ENCODE data around the gene CEP350. TPM values are rescaled to one million over a fixed set of nuclear protein-coding genes. Genes with fewer than 3 reads are reported as not detected.
A peak's percentile ranks its signal among the peaks of the same experiment; 100 is the strongest.

Gene CEP350
- total and polyA plus RNA-seq, 2 of the 4 experiments (the other 2 are of a cell fraction): 5.0 to 36.4 TPM

DNA sequence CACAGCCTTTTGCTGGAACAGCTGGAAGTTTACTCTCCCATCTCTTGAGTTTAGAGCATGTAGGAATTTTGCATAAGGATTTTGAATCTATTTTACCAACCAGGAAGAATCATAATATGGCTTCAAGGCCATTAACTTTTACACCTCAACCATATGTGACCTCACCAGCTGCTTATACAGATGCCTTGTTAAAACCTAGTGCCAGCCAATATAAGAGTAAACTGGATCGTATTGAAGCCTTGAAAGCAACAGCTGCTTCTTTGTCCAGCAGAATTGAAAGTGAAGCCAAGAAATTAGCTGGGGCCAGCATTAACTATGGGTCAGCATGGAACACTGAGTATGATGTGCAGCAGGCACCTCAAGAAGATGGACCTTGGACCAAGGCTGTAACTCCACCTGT, 65.4 kb downstream of the CEP350 start:
- no peak overlapping the region for H2BK120ac ChIP-seq (ENCODE audit: low read depth, low read length)
- no peak overlapping the region for H3K4me2 ChIP-seq (ENCODE audit: low read depth, low read length)
- no peak overlapping the region for H3K18ac ChIP-seq (ENCODE audit: low read depth, low read length)
- CTCF ChIA-PET: no interaction called here
- in situ Hi-C loops (cut with MboI; ENCODE audit: low sequenced_read_pairs) (no loop called here), intact Hi-C loops (cut with micrococcal nuclease) (no loop called here), dilution Hi-C loops (cut with HindIII; ENCODE audit: low sequenced_read_pairs, unreplicated experiment) (no loop called here)
- no peak for TF ChIP-seq POLR2A (IDR thresholded peaks at IDR 0.05; ENCODE audit: low read depth, low read length)
- no peak for TF ChIP-seq NFE2L2 (IDR thresholded peaks at IDR 0.05; ENCODE audit: low read depth, low read length)
- TF ChIP-seq ELK1 (IDR thresholded peaks at IDR 0.05; ENCODE audit: borderline replicate concordance, low read depth, low read length): no peak
- TF ChIP-seq MAZ (IDR thresholded peaks at IDR 0.05; ENCODE audit: borderline replicate concordance, low read depth, low read length): no peak
- no peak for TF ChIP-seq BHLHE40 (IDR thresholded peaks at IDR 0.05; ENCODE audit: low read depth, low read length)
- no peak for TF ChIP-seq FOS (IDR thresholded peaks at IDR 0.05; ENCODE audit: low read depth, low read length)
- TF ChIP-seq MXI1 (IDR thresholded peaks at IDR 0.05; ENCODE audit: borderline replicate concordance, low read depth, low read length): no peak
- TF ChIP-seq CHD1 (IDR thresholded peaks at IDR 0.05; ENCODE audit: low read depth, low read length): no peak
- no peak for TF ChIP-seq RAD21 (IDR thresholded peaks at IDR 0.05; ENCODE audit: low read length)
- TF ChIP-seq CEBPB (IDR thresholded peaks at IDR 0.05; ENCODE audit: low read depth, low read length): no peak
- no peak for TF ChIP-seq MAFK (IDR thresholded peaks at IDR 0.05; ENCODE audit: low read depth, low read length)
- TF ChIP-seq RCOR1 (IDR thresholded peaks at IDR 0.05; ENCODE audit: insufficient replicate concordance, low read length): no peak
- no peak for TF ChIP-seq SMC3 (IDR thresholded peaks at IDR 0.05; ENCODE audit: low read depth, low read length)
- TF ChIP-seq, protein P1, sequence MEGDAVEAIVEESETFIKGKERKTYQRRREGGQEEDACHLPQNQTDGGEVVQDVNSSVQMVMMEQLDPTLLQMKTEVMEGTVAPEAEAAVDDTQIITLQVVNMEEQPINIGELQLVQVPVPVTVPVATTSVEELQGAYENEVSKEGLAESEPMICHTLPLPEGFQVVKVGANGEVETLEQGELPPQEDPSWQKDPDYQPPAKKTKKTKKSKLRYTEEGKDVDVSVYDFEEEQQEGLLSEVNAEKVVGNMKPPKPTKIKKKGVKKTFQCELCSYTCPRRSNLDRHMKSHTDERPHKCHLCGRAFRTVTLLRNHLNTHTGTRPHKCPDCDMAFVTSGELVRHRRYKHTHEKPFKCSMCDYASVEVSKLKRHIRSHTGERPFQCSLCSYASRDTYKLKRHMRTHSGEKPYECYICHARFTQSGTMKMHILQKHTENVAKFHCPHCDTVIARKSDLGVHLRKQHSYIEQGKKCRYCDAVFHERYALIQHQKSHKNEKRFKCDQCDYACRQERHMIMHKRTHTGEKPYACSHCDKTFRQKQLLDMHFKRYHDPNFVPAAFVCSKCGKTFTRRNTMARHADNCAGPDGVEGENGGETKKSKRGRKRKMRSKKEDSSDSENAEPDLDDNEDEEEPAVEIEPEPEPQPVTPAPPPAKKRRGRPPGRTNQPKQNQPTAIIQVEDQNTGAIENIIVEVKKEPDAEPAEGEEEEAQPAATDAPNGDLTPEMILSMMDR (conservative IDR thresholded peaks at IDR 0.05; ENCODE audit: low read depth, low read length): no peak
- TF ChIP-seq, protein P2, sequence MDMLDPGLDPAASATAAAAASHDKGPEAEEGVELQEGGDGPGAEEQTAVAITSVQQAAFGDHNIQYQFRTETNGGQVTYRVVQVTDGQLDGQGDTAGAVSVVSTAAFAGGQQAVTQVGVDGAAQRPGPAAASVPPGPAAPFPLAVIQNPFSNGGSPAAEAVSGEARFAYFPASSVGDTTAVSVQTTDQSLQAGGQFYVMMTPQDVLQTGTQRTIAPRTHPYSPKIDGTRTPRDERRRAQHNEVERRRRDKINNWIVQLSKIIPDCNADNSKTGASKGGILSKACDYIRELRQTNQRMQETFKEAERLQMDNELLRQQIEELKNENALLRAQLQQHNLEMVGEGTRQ (IDR thresholded peaks at IDR 0.05; ENCODE audit: low read depth, low read length): no peak
- no peak for TF ChIP-seq RFX5 (IDR thresholded peaks at IDR 0.05; ENCODE audit: low read depth, low read length)
- H3K4ac ChIP-seq (ENCODE audit: low read depth, low read length): no peak overlapping the region
- peaks cover 25% of the 10 kb centered on the region for H3K36me3 ChIP-seq (ENCODE audit: control insufficient read depth, insufficient read depth, low read length)
- no CpG with 5 or more reads among the region's 1 CpG for WGBS, 2 experiments (ENCODE audit: extremely low coverage in 2 of 2, insufficient read length in 1 of 2)
- DNase-seq (no peak), ATAC-seq (ENCODE audit: low read depth) (no peak)
- no peaks in the 10 kb centered on the region for H3K9me3 ChIP-seq (ENCODE audit: control insufficient read depth, insufficient read depth, low read length)
- H3K27ac ChIP-seq (ENCODE audit: insufficient read depth, low read length): no peak overlapping the region
- no peak overlapping the region for H4K5ac ChIP-seq (ENCODE audit: low read depth, low read length)
- H3K9ac ChIP-seq (ENCODE audit: low read depth, low read length): no peak overlapping the region
- H4K8ac ChIP-seq (ENCODE audit: low read depth in 2 of 2, low read length in 2 of 2): no peak overlapping the region
- H3K56ac ChIP-seq (ENCODE audit: extremely low read depth, insufficient read depth, low read length): no peak overlapping the region
- no peaks in the 10 kb centered on the region for H3K27me3 ChIP-seq (ENCODE audit: control insufficient read depth, insufficient read depth, low read length)
- H3K23ac ChIP-seq (ENCODE audit: low read depth, low read length): no peak overlapping the region
- no peak overlapping the region for H2BK20ac ChIP-seq (ENCODE audit: low read depth, low read length)
- no peak overlapping the region for H3K14ac ChIP-seq (replicated peaks; ENCODE audit: low read depth, low read length)
- H3K4me1 ChIP-seq (ENCODE audit: control insufficient read depth, insufficient read depth, low read length): no peaks in the 10 kb centered on the region
- no peak overlapping the region for H2AFZ ChIP-seq (replicated peaks; ENCODE audit: low read length, poor library complexity)
- no peak overlapping the region for H2AK5ac ChIP-seq (ENCODE audit: low read depth, low read length)
- BruUV-seq (replicated peaks): TSS peak; percentile 96
- H3K4me3 ChIP-seq (ENCODE audit: insufficient read depth, low read depth, low read length): no peak overlapping the region
- no peak overlapping the region for H2BK15ac ChIP-seq (ENCODE audit: low read depth, low read length)
- peaks cover 0 to 7% of the 10 kb centered on the region in 2 experiments; a peak in 2 of 4 replicates for H3K79me1 ChIP-seq (ENCODE audit: low read depth in 1 of 2, low read length in 2 of 2)
- no peak overlapping the region for H2BK5ac ChIP-seq (ENCODE audit: low read depth, low read length, poor library complexity, severe bottlenecking)
- H3K9me1 ChIP-seq (ENCODE audit: insufficient read depth, low read length): no peaks in the 10 kb centered on the region
- POLR2A ChIA-PET (ENCODE audit: unreplicated experiment): no interaction called here
- no peak overlapping the region for H4K91ac ChIP-seq (ENCODE audit: insufficient read depth, low read depth, low read length)
- no peaks in the 10 kb centered on the region for H4K20me1 ChIP-seq (ENCODE audit: insufficient read depth, low read length)
- no peak overlapping the region for H2AK9ac ChIP-seq (replicated peaks; ENCODE audit: low read depth, low read length, poor library complexity)
